NOMO-1 treated with dmso at 0.1 percent for 144 hours (cell line): ENCODE measurements around the gene REG4.
"Not testable (repeated sequence)": the region's sequence is repeated elsewhere in the genome, so short reads cannot be mapped to it uniquely, and the experiment has no call there.

Experiments used
- DNase-seq: peaks from one replicate; lab custom pipeline; 2025; ENCODE audit not compliant: unreplicated experiment; lab: John Stamatoyannopoulos, UW

REG4 gene

DNA sequence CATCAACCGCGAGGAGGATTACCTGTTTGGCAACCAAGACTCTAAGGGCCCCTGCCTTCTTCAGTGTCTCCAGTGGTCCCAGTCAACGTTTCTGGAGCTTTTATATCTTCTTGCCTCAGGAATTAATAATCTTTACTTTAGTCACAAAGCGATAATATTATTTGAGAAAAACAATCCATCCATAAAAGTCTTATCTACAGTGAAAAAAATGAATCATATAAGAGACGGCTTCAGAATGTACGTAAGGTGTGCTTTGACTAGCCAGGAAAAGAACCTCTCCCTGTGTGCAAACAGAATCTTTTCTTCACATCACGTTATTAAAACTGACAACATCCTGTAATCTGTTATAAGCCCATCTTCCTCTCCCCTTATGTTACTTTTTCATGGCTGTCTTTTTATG is at the start of gene REG4:
Gene REG4, minus strand, starts transcription at position 74 of the 400 bp plus-strand sequence. CDS start 2,691 bp downstream, outside the sequence.
- no peak for DNase-seq

DNA sequence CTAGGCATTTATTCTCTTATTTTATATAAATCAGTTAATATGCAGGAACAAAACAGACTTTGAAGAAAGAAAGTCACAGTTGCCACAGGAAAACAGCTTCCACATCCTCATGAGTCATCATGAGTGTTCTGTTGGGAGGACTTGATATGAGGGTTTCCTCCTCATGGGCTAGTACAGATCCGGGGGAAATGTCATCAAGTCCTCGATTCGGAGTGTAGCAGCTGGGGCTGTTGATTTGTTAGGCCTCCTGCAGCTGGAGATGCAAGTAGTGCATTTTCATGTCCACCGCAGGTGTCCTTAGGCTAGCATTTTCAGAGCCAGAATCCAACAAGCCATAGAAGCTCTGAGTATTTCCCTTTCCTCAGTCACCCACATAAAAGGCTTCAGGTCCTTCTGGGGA is 48.4 kb upstream of the REG4 start:
- peak; percentile 23 for DNase-seq

DNA sequence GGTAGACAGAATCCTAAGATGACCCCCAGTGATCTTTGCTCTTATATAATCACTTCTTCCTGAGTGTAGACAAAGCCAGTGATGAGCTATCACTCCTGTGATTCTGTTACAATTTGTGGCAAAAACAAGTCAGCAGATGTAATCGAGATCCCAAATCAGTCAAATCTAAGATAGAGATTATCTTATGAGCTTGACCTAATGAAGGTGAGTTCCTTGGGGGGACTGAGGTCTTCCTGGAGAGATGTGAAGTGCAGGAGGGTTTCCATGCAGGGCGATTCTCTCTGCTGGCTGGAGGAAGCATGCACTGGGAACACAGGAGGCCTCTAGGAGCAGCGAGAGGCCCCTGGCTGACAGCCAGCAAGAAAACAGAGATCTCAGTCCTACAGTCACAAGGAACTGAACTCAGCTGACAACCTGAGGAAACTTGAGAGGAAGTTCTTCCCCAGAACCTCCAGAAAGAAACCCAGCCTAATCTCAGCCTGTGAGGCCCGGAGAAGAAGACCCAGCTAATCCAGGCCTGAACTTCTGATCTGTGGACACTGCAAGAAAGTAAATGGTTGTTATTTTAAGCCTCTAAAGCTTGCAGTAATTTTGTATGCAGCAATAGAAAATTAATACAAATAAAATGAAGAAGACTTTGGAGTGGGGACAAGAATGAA is 47.4 kb upstream of the REG4 start:
- not testable (repeated sequence) for DNase-seq

DNA sequence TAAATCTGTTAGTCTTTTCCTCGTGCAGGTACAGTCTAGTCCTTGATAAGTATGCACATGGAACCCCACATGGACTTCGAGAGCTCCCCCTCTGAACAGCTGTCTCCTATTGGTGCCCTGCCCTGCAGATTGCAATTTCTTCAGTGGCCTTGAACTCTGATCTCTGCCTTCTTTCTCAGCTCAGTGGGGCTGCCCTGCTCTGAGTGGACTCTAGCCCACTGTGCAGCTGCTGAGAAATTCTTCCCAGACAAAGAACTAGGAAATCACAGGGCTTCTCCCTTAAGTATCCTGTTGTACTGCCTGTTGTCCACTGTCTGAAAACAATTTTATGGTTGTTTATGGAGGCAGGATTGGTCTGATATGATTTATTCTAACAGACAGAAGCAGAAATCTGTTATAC is 46.9 kb upstream of the REG4 start:
- no peak for DNase-seq

DNA sequence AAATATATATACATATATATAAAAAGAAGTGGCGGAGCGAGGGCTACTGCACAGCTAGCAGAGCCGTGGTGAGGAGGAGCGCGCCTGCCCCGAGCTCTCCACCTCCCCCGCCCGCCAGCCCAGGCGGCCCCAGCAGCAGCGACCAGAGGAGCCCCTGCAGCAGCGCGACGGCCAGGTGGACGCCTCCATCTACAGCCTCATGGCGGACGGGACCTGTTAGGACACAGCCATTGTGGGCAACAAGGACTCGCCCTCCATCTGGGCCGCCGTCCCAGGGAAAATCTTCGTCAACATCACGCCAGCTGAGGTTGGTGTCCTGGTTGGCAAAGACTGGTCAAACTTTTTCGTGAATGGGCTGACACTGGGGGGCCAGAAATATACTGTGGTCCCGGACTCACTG is 41.9 kb upstream of the REG4 start:
- DNase-seq: no peak

DNA sequence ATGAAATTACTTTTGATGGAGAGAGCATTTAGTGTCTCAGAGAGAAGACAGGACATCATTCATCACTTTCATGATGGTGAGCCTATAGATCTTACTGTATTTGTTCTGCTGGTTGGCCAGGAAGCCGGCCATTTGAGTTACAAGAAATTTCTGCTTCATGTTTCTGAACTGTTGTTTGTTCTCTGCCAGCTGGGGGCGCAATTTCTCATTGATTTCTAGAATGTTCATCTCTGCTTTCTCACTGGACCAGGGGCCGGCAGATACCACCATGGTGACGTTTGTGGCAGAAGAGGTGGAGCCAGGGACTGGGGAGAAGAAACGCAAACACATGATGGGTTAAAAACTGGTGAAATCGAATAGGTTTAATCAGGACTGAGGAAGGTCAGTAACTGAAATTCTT is 32.9 kb upstream of the REG4 start:
- DNase-seq: not testable (repeated sequence)

DNA sequence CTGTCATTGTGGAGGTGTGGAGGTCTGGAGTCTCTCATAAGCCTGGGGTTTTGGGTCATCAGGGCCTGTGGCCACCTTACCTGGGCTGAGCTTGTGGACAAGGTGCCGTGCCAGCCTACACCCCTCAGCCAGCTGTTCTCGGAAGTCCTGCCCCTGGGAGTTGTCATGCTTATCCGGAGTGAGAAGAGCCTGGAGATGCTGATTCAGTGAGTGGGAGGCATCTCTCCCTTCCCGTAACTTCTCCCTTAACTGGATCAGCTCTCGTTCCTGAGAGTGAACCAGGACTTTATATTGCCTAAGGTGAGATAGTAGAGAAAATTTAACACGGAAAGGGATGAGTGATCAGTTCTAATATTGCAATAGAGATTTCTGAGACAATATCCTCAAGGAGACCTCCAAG is 30.0 kb upstream of the REG4 start:
- DNase-seq: no peak

DNA sequence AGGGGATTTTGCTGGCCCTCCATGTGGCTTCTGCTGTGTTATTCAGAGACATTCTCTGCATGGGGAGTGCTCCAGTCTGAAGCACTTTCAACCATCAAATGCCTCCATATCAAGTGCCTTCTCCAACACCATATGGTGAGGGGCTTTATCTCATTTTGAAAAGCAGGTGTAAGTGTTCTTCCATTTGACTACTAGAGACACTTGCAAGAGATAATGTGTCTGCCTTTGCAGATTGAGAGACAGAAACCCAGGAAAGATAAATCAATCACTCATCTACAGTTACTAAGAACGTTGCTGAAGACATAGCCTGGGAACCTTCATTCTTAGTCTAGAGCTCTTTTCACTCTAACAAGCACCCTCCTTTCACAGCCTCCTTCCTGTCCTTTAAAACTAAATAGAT is 29.5 kb upstream of the REG4 start:
- no peak for DNase-seq

DNA sequence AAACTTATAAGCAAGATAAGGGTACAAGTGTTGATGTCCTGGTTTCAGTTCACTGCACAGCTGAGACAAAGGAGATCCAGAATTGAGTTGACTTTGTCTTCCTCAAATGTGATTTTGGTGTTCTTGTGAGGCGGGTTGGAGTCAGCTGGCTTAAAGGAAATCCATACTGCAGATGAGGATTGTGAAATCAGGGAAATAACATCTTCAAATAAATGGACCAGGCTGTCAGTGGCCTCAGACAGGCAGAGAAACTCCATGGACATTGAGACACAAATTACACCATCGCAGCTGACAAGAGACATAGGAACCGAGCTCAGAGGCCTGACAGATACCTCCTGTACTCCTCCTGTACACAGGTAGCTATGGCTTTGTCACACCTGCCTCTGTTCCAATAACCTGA is 27.0 kb upstream of the REG4 start:
- DNase-seq: no peak

DNA sequence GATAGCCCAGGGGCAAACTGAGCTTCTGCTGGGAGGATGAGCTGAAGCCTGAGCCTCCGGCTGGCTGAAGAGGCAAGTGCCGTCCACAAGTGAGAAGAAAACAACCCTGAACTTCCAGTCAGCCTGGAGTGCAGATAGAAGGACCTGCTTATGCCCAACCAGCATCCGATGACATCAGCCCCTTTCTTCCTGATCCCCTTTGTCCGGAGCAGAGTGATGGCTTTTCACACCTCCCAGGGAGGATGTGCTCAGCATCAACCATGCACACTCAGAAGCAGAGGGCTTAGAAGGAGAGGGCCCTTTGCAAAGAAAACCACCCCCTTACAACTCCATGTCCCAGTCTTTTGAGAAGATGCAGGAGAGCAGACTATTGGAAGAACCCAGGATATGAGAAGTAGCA is 23.7 kb upstream of the REG4 start:
- no peak for DNase-seq

DNA sequence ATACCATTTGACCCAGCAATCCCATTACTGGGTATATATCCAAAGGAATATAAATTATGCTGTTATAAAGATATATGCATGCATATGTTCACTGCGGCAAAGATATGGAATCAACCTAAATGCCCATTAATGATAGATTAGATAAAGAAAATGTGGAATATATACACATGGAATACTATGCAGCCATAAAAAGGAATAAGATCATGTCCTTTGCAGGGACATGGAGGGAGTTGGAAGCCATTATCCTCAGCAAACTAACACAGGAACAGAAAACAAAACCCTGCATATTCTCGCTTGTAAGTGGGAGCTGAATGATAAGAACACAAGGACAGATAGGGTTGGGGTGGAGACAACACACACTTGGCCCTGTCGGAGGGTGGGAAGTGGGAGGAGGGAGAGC is 19.8 kb upstream of the REG4 start:
- no peak for DNase-seq

DNA sequence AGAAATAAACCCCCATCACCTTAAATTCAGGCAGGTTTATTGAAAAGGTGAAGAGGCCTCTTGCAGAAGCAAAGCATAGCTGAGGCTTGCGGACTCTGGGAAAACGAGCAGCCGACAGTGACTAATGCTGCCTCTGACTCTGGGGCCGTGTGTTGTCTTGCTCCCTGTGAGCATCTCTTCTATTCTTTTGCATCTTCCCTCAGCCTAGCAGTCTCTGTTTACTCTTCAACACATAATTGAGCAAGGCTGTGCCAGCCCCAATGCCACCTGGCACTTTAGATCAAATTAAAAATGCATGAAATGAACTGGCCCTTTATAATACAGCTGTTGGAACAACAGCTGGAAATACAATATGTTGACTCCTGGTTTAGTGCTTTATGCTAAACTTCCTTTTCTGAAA is 18.4 kb upstream of the REG4 start:
- no peak for DNase-seq

DNA sequence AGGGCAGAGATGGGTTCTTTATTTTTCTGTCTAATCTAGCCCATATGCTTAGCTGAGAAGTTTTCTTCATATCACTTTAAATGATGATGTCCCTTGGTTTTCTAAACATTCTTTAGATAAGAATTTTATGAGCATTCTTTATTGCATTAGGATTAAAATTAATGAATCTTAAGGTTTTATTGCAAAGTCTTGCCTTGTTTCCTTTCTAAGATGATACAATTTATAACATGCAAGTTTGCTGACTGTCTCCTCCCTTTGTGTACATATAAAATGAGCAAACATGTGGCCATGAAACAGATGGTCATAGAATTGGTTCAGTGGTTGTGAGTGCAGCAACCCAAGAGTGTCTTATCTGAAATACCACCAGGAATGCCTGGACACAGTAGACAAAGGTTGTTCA is 17.7 kb upstream of the REG4 start:
- not testable (repeated sequence) for DNase-seq

DNA sequence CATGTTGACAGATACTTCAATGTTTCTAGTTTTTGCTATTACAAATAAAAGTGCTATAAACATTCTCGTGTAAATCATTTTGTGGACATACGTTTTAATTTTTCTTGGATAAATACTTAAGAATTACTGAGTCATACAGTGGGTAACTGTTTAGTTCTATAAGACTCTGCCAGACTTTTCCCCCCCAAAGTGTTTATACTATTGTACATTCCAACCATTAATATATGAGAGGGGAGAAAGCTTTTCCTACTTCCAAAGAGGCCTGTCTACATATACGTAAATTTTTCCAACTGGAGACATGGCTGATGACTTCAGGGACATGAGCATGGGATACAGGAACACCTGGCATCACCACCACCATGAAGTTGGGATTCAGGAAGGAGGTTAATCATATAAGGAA is 17.0 kb upstream of the REG4 start:
- DNase-seq: no peak

DNA sequence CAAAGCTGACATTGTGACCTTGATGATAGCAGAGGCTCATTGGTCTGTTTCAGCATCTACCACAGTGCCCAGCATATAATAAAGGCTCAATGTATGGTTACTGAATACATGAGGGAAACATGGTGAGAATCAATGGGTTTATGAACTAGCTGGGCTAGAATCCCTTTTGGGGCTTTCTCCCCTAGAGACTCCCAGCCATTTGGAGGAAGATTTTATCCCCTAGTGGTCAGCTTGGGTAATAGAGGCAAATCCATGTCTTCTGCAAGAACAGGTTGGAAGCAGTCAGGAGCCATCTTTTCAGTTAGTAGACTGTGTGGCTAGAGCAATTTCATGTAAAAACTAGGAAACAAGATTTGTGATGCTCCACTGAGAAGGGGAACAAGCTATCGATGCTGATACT is 15.8 kb upstream of the REG4 start:
- no peak for DNase-seq

DNA sequence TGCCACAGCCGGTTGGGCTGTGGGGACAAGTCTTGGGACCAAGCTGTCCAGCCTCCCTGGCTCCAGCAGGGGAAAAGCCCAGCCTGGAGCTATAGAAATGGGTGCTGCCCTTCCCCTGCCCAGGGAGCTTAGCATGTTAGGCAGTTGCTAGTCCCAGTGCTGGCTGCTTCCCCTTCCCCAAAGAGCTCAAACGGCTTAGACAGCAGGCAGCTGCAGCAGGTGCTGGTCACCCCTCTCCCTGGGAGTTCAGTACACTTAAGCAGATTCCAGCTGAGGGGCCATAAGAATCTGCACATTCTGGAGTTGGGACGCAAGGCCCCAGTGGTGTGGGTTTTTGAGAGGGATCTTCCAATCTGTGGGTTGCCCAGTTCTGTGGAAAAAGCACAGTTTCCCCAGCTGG is 11.1 kb upstream of the REG4 start:
- no peak for DNase-seq

DNA sequence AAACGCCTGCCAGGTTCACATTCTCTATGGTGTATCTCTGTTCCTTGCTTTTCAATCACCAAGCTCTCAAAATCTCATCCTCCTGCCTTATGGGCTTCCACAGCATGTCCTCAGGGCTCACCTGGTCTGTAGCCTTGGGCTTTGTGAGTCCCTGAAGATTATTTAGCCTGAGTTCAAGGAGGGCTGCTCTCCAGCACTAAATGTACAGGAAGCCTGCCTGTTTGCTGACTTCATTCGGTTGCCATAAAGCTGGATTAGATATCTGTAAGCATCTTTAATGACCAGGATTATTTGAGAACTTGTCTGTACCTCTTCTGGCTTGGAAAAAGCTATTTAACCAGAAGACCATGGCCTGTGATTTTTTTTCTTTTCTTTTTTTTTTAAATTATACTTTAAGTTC is 6.9 kb upstream of the REG4 start:
- DNase-seq: no peak

DNA sequence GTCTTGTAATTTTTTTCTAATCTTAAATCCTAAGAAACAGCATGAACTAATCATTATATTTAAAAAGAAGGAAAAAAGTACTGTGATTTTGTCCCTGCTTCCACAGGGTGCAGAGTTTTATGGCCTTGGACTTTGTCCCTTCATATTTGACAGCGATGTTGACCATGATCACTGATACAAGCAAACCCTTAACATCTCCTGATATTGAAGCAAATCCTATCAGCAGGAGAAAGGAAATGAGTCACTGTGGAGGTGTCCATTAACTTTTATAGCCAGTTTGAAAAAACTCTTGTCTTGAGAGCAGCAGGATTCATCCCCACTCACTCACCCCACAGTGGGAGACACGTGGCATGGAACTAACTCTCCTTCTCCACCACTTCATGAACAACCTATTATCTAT is 5.1 kb upstream of the REG4 start:
- DNase-seq: no peak

DNA sequence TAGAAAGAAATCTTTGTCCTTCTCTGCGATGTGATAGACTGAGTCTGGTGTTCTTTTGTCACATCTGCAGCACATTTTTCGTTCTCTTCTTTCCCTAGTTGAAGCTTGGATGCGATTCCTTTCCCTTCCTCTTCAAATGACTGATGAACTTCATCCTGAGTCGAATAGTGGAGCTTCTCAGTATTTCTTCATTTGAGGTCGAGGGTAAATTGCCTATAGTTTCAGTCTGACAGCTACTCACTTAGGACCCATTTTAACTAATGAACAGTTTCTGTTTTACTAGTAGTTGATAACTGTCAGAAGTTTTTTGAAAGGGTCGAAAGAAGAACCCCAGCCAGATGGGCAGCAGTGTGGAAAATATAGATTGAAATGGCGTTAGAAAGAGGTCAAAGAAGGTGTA is 4.7 kb upstream of the REG4 start:
- no peak for DNase-seq

DNA sequence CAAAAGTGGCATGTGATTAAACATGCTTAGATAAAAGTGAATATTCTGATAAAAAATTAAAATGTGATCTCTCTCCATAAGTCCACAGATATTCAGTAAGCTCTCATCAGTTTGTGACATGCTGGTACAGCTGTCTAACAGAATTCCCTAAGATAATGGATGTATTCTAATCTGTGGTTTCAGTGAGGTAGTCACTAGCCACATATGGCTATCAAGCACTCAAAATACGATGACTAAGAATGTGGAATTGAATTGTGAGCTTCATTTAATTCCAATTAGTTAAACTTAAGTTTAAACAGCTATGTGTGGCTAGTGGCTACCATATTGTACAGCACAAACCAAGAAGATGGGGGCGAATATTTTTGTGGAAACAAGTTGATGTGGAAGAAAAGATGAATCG is 4.1 kb upstream of the REG4 start:
- DNase-seq: no peak

DNA sequence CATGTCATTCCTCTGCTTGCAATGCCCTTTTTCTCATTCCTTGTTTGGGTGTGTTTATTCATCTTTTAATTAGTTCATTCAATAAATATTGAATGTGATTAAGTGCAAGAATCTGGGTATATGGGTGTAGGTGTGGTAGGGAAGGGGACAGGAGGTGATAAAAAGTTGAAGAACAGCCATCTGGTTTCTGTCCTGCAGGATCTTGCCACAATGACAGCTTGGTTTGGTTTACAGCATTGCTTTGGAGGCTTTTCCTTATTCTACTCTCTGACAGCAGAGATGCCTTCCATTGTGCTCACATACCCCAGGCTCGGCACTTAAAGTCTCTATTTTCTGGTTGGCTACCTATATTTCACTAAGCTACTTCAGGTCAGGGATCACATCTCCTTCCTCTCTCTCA is 3.0 kb upstream of the REG4 start:
- DNase-seq: no peak

DNA sequence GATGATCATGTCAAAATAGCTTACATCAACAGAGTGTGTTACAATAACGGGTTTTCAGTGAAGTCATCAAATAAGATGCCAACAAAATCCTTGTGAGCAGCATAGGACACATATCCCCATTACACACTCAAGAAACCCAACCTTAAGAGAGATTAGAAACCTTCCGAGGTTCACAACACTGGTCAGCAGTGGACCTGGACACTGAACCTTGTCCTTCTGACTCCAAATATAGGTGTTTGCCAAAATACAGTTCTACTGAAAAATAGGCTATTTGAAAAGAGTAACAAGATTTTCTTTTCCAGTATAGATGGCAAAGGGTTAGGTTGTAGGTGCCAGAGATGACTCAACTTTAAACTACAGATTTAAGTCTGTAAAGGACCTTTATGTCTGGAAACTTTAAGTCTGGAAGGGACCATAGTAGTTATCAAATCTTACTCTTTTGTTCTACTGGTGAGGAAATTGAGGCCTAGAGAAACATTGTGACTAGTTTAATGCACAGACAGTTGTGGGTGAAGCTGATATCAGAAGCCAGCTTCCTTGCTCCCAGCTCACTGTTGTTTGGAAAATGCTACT is 811 bp upstream of the REG4 start:
- DNase-seq: no peak

DNA sequence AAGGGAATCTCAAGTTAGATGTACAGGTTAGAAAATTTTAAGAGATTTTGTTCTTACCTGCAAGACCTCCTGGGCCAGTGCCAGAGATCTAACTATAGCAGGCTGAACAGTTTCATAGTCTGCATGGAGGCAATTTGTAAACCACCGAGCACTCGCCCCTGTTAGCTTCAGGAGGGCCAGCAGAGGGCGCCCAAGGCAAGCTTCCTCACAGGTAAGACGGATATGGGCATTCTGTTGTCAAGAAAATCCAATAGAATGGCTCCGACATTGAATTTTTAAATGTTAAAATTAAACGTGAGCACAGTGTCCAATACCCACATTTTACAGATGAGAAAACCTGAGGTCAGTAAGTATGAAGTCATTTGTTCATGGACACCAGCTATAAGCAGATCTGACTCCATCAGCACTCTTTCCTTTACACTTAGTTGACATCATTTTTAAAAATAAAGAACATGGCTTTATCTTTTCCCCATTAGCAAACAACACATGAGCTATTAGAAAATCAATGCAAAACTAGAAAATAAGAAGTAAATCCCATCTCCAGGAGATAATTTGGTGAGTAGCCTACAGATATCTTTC is 2.2 kb downstream of the REG4 start:
- DNase-seq: peak; percentile 40
